Measurements from ENCODE around the gene INSRR.

DNA sequence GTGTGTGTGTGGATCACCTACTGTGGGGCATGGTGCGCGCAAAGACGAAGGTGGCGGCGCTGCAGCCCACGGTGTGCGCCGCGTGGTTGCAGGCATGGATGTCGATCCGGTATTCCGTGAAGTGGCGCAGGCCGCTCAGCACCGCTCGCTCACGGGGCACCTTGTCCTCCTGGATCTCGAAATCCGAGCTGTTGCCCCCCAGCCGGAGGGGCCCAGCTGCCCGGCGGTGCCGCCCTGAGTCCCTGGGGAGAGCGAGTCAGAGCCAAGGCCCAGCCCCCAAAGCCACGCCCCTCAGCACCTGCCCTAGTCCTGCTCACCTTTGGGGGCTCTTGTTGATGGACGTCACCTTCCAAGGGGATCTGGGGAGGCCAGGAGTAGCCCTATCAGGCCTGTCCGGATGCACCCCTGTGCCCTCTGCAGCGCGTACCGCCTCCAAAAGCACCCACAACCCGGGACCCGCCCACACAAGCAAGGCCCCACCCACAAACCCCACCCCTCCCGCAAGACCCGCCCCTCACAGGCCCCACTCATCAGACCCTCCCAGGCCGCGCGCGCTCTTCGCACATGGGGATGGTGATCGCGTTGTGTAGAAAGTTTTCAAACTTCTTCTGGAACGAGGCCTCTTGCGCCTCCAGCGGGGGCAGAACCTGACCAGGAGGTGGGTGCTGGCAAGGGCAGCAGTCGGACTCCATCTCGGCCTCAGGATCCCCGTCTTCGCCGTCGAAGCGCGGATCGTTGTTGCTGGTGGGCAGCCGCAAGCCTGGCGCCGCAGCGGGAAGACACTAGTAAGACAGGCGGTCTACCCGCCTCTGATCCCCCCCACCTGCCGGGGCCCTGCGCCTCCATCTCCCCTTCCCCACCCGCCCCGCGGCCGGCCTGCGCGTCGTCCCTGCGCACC lies 13.6 kb downstream of the INSRR start:
- TF ChIP-seq, protein P1, sequence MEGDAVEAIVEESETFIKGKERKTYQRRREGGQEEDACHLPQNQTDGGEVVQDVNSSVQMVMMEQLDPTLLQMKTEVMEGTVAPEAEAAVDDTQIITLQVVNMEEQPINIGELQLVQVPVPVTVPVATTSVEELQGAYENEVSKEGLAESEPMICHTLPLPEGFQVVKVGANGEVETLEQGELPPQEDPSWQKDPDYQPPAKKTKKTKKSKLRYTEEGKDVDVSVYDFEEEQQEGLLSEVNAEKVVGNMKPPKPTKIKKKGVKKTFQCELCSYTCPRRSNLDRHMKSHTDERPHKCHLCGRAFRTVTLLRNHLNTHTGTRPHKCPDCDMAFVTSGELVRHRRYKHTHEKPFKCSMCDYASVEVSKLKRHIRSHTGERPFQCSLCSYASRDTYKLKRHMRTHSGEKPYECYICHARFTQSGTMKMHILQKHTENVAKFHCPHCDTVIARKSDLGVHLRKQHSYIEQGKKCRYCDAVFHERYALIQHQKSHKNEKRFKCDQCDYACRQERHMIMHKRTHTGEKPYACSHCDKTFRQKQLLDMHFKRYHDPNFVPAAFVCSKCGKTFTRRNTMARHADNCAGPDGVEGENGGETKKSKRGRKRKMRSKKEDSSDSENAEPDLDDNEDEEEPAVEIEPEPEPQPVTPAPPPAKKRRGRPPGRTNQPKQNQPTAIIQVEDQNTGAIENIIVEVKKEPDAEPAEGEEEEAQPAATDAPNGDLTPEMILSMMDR (conservative IDR thresholded peaks at IDR 0.05), result no peak
- no peak for TF ChIP-seq EZH2 (IDR thresholded peaks at IDR 0.05; ENCODE audit: low read depth)

Data from PC-9 (cell line).